Measurements from ENCODE around the gene MAOB. TPM values are rescaled to one million over a fixed set of nuclear protein-coding genes. Genes with fewer than 3 reads are reported as not detected.

Gene MAOB
- total RNA-seq, 1 donor from 2014 or later, result 4.6 TPM

DNA sequence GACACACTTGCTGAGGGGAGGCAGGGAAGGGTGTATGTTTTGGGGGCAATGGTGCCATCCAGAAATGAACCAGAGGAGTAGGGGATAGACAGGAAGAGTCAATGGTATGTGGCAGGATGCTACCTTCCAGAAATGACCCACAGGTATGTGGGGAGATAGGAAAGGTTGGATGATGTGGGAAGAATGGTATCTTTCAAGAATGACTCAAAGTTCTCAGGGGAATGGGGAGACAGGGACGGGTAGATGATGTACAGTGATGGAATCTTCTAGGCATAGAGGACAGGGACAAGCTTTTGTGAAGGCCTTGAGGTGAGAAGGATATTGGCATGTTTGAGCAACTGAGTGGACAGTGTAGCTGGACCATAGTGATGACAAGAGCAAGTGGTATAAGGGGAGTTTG is 161.3 kb downstream of the MAOB start:
- no peaks in the 10 kb centered on the region for H3K27me3 ChIP-seq
- TF ChIP-seq, protein P1, sequence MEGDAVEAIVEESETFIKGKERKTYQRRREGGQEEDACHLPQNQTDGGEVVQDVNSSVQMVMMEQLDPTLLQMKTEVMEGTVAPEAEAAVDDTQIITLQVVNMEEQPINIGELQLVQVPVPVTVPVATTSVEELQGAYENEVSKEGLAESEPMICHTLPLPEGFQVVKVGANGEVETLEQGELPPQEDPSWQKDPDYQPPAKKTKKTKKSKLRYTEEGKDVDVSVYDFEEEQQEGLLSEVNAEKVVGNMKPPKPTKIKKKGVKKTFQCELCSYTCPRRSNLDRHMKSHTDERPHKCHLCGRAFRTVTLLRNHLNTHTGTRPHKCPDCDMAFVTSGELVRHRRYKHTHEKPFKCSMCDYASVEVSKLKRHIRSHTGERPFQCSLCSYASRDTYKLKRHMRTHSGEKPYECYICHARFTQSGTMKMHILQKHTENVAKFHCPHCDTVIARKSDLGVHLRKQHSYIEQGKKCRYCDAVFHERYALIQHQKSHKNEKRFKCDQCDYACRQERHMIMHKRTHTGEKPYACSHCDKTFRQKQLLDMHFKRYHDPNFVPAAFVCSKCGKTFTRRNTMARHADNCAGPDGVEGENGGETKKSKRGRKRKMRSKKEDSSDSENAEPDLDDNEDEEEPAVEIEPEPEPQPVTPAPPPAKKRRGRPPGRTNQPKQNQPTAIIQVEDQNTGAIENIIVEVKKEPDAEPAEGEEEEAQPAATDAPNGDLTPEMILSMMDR (IDR thresholded peaks at IDR 0.05), result no peak
- H3K4me3 ChIP-seq, result no peak overlapping the region
- H3K27ac ChIP-seq, result no peak overlapping the region
- H3K9me3 ChIP-seq, result peaks cover 0 to 9% of the 10 kb centered on the region in 2 donors
- no peak for DNase-seq (ENCODE audit: low spot score in 2 of 2)
- intact Hi-C loops (cut with DNase I), result no loop called here
- peaks cover 0 to 9% of the 10 kb centered on the region in 2 donors for H3K36me3 ChIP-seq
- H3K4me1 ChIP-seq, result no peaks in the 10 kb centered on the region

DNA sequence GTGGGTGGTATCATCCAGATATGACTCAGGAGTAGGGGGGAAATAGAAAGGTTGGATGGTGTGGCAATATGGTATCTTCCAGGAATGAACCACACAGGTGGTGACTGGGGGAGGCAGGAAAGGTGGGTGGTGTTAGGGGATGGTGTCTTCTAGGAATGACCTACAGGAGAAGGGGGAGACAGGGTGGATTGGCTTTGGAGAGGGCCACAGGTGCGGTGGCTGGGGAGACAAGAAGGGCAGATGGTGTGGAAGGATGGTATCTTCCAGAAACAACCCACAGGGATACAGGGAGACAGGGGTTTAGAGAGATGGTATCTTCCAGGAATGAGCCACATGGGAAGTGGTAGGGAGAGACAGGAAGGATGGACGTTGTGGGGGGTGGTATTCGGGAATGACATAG is 162.2 kb downstream of the MAOB start:
- Histone ChIP-seq H3K27ac (no peak overlapping the region), H3K9me3 (peaks cover 0 to 7% of the 10 kb centered on the region in 2 donors), H3K4me1 (no peaks in the 10 kb centered on the region), H3K27me3 (no peaks in the 10 kb centered on the region), H3K4me3 (no peak overlapping the region), H3K36me3 (peaks cover 0 to 9% of the 10 kb centered on the region in 2 donors)
- DNase-seq (ENCODE audit: low spot score in 2 of 2), result no peak
- TF ChIP-seq, protein P1 (IDR thresholded peaks at IDR 0.05), result no peak
- intact Hi-C loops (cut with DNase I), result no loop called here

DNA sequence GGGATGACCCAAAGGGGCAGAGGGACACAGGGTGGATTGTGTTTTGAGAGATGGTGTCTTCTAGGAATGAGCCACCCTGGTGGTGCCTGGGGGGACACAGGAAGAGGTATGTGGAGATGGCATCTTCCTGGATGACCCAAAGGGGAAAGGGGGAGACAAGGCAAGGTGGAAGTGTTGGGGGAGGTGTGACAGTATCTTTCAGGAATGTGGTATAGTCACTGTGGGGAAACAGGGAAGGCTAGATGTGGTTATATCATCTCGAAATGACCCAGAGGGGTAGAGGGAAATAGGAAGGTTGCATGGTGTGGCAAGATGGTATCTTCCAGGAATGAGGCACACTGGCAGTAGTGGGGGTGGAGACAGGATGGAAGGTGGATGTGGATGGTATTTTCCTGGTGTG is 163.3 kb downstream of the MAOB start:
- intact Hi-C loops (cut with DNase I), result no loop called here
- H3K9me3 ChIP-seq, result peaks cover 0 to 7% of the 10 kb centered on the region in 2 donors
- H3K4me1 ChIP-seq, result no peaks in the 10 kb centered on the region
- TF ChIP-seq, protein P1 (IDR thresholded peaks at IDR 0.05), result no peak
- DNase-seq (ENCODE audit: low spot score in 2 of 2), result no peak
- H3K4me3 ChIP-seq, result no peak overlapping the region
- H3K36me3 ChIP-seq, result peaks cover 0 to 9% of the 10 kb centered on the region in 2 donors
- H3K27ac ChIP-seq, result no peak overlapping the region
- no peaks in the 10 kb centered on the region for H3K27me3 ChIP-seq

DNA sequence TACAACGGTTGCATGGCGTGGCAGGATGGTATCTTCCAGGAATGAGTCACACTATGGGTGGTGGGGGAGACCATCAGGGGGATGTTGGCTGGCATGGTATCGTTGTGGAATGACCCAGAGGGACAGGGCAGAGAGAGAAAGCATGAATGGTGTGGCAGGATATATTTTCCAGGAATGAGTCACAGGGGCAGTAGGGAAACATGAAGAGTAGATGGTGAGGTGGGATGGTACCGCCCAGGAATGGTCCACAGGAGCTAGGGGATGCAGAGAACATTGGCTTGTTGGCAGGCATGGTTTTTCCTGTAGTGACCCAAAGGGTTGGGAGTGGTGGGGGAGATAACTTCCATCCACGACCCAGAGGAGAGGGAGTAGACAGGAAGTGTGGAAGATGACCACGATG is 163.7 kb downstream of the MAOB start:
- TF ChIP-seq, protein P1 (IDR thresholded peaks at IDR 0.05), result no peak
- Histone ChIP-seq H3K36me3 (peaks cover 0 to 10% of the 10 kb centered on the region in 2 donors), H3K27me3 (no peaks in the 10 kb centered on the region), H3K4me1 (no peaks in the 10 kb centered on the region), H3K9me3 (peaks cover 0 to 7% of the 10 kb centered on the region in 2 donors), H3K27ac (no peak overlapping the region), H3K4me3 (no peak overlapping the region)
- intact Hi-C loops (cut with DNase I), result no loop called here
- no peak for DNase-seq (ENCODE audit: low spot score in 2 of 2)

DNA sequence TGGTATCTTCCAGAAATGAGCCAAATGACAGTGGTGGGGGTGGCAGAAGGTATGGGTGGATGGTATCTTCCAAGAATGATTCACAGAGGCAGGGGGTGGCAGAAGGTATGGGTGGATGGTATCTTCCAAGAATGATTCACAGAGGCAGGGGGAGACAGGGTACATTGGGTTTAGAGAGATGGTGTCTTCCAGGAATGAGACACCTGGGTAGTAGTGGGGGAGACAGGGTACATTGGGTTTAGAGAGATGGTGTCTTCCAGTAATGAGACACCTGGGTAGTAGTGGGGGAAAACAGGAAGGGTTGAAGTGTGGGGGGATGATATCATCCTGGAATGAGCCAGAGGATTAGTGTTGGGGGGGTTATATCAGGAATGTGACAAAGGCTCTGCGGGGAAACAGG is 164.2 kb downstream of the MAOB start:
- Histone ChIP-seq H3K4me3 (no peak overlapping the region), H3K9me3 (peaks cover 0 to 7% of the 10 kb centered on the region in 2 donors), H3K27me3 (no peaks in the 10 kb centered on the region), H3K4me1 (no peaks in the 10 kb centered on the region), H3K36me3 (peaks cover 0 to 15% of the 10 kb centered on the region in 2 donors), H3K27ac (no peak overlapping the region)
- no peak for DNase-seq (ENCODE audit: low spot score in 2 of 2)
- TF ChIP-seq, protein P1 (IDR thresholded peaks at IDR 0.05), result no peak
- intact Hi-C loops (cut with DNase I), result no loop called here

DNA sequence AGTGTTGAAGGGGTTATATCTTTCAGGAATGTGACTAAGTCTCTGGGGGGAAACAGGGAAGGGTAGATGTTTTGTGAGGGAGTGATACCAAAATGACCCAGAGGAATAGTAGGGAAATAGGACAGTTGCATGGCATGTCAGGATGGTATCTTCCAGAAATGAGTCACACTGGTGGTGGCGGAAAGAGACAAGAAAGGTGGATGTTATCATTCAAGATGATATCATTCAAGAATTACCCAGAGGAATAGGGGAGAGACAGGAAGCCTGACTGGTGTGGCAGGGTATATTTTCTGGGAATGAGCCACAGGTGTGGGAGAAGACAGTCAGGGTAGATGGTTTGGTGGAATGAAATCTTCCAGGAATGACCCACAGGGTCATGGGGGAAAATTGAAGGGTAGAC is 165.1 kb downstream of the MAOB start:
- Histone ChIP-seq H3K36me3 (peaks cover 0 to 20% of the 10 kb centered on the region in 2 donors), H3K4me3 (no peak overlapping the region), H3K27ac (no peak overlapping the region), H3K9me3 (no peaks in the 10 kb centered on the region), H3K4me1 (no peaks in the 10 kb centered on the region), H3K27me3 (no peaks in the 10 kb centered on the region)
- intact Hi-C loops (cut with DNase I), result no loop called here
- DNase-seq (ENCODE audit: low spot score in 2 of 2), result no peak
- TF ChIP-seq, protein P1 (IDR thresholded peaks at IDR 0.05), result no peak

Data from ascending aorta (tissue), 2 donors.